SH-SY5Y (cell line): ENCODE measurements around the gene AGMAT.

Experiments used
- GATA2 ChIP-seq: IDR thresholded peaks from 2 replicates; pipeline ENCODE4 v1.6.1; 2011; ENCODE audit warnings: mild to moderate bottlenecking, low read depth, low read length
- GATA3 ChIP-seq: IDR thresholded peaks from 2 replicates; pipeline ENCODE4 v1.6.1; 2011; ENCODE audit warnings: low read depth, mild to moderate bottlenecking, low read length, moderate library complexity

GRCh38 chr1:15578921-15579682 is 5.7 kb downstream of the AGMAT start:
- TF ChIP-seq GATA2 (no peak), GATA3 (no peak)
